ENCODE measurements around the gene CAMKMT. TPM values are rescaled to one million over a fixed set of nuclear protein-coding genes. Genes with fewer than 3 reads are reported as not detected.

CAMKMT gene
- total and polyA plus RNA-seq, 9 of the 15 experiments (the other 6 are each of a cell fraction or from before 2014, with no cell fraction given), result 1.6 to 15.3 (median 7.4) TPM

DNA sequence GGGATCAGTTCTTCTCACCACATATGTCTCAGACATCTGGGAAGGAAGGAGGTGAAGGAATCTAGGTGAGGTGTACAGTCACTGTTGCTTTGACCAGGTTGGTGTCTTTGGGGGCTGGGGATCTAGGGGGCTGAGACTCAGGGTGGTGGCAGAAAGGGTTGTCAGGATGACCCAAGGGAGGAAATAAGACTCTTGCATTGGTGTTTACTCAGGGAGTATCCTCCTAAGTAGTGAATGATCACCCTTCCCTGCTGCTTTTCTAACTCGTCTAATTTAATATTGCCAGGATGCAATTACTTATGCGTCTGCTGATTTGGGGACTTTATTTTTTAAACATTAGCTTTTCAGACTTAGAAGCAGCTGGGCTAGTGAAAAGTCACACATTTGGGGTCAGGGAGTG, 451.9 kb downstream of the CAMKMT start:
- Histone ChIP-seq H2AFZ (ENCODE audit: low read depth, low read length) (no peak overlapping the region), H3K27ac (ENCODE audit: extremely low read depth, low read depth, low read length) (no peak overlapping the region), H3K27me3 (ENCODE audit: control insufficient read depth in 2 of 2, insufficient read depth in 2 of 2, low read length in 2 of 2) (peaks cover 12 to 17% of the 10 kb centered on the region in 2 experiments; a peak in 4 of 5 replicates), H3K9me3 (replicated peaks; ENCODE audit: control insufficient read depth, insufficient read depth, low read depth, low read length) (no peaks in the 10 kb centered on the region), H3K36me3 (ENCODE audit: control insufficient read depth, insufficient read depth, low read length) (no peaks in the 10 kb centered on the region), H3K4me1 (replicated peaks in 1 of 2; ENCODE audit: control insufficient read depth in 2 of 2, insufficient read depth in 2 of 2, low read length in 2 of 2) (0 out of 5 replicates have a peak, but pooled peaks cover 0 to 3% of the 10 kb centered on the region in 2 experiments), H3K9me1 (ENCODE audit: control insufficient read depth, insufficient read depth, low read length) (no peaks in the 10 kb centered on the region), H4K20me1 (replicated peaks; ENCODE audit: control insufficient read depth, insufficient read depth, low read length) (no peaks in the 10 kb centered on the region), H3K4me2 (ENCODE audit: insufficient read depth, low read length) (no peak overlapping the region), H3K9ac (ENCODE audit: insufficient read depth in 1 of 2, low read depth in 2 of 2, low read length in 2 of 2) (no peak overlapping the region), H3K4me3 (no peak overlapping the region), H3K79me2 (ENCODE audit: control insufficient read depth, insufficient read depth, low read length) (no peaks in the 10 kb centered on the region)
- WGBS (ENCODE audit: insufficient coverage, low coverage, missing lambda C conversion rate), result 4% methylated on average over 2 of the region's 2 CpGs
- CTCF ChIA-PET (ENCODE audit: low intra/inter-chr PET ratio), result no interaction called here
- BruUV-seq (replicated peaks), result no TSS peak
- TF ChIP-seq, protein P1, sequence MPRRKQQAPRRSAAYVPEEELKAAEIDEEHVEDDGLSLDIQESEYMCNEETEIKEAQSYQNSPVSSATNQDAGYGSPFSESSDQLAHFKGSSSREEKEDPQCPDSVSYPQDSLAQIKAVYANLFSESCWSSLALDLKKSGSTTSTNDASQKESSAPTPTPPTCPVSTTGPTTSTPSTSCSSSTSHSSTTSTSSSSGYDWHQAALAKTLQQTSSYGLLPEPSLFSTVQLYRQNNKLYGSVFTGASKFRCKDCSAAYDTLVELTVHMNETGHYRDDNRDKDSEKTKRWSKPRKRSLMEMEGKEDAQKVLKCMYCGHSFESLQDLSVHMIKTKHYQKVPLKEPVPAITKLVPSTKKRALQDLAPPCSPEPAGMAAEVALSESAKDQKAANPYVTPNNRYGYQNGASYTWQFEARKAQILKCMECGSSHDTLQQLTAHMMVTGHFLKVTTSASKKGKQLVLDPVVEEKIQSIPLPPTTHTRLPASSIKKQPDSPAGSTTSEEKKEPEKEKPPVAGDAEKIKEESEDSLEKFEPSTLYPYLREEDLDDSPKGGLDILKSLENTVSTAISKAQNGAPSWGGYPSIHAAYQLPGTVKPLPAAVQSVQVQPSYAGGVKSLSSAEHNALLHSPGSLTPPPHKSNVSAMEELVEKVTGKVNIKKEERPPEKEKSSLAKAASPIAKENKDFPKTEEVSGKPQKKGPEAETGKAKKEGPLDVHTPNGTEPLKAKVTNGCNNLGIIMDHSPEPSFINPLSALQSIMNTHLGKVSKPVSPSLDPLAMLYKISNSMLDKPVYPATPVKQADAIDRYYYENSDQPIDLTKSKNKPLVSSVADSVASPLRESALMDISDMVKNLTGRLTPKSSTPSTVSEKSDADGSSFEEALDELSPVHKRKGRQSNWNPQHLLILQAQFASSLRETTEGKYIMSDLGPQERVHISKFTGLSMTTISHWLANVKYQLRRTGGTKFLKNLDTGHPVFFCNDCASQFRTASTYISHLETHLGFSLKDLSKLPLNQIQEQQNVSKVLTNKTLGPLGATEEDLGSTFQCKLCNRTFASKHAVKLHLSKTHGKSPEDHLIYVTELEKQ (CRISPR knock-in tag; IDR thresholded peaks at IDR 0.05), result no peak
- TF ChIP-seq E2F6 (IDR thresholded peaks at IDR 0.05; ENCODE audit: borderline replicate concordance in 1 of 2, extremely low read depth in 1 of 2, insufficient read depth in 1 of 2, insufficient read length in 1 of 2, low read depth in 1 of 2, low read length in 1 of 2, poor library complexity in 1 of 2, severe bottlenecking in 1 of 2) (no peak), PCBP2 (IDR thresholded peaks at IDR 0.05; ENCODE audit: low read depth, low read length, poor library complexity, severe bottlenecking) (no peak), HDAC3 (IDR thresholded peaks at IDR 0.05; ENCODE audit: borderline replicate concordance, partially characterized antibody) (no peak)
- intact Hi-C loops (cut with micrococcal nuclease) (no loop called here), in situ Hi-C loops (cut with MboI) (no loop called here)
- POLR2A ChIA-PET, result no interaction called here
- no peak for ATAC-seq
- DNase-seq (ENCODE audit: extremely low read depth in 1 of 4, low spot score in 3 of 4), result no peak
- FAIRE-seq, result no peak
